K562 (cell line): Measurements from ENCODE around the gene CNTNAP4. TPM values are rescaled to one million over a fixed set of nuclear protein-coding genes. Genes with fewer than 3 reads are reported as not detected.

Experiments used
- ATAC-seq: fragments of 200-7000 bp; cut with Tn5 transposase; 3 replicates; pipeline ENCODE4 v1.9.1; 2020; ENCODE audit warnings: moderate library complexity
- BruUV-seq: library from RNA; stranded (reverse); fragments of 400-500 nt; replicated peaks from 2 replicates; lab custom pipeline; 2021; lab: Mats Ljungman, UMichigan
- CTCF ChIA-PET: fragments of 300-600 bp; formaldehyde crosslinking; extraction: SDS; loops from one replicate; lab custom pipeline; 2021; ENCODE audit warnings: low intra/inter-chr PET ratio; lab: Yijun Ruan, JAX
- POLR2A ChIA-PET: fragments of 300-600, 350-650 bp; sonication (Branson Sonifier 250); formaldehyde crosslinking; extraction: SDS; loops from one replicate; lab custom pipeline; 2021; ENCODE audit warnings: antibody characterized with exemption, inconsistent platforms; lab: Yijun Ruan, JAX
- DNase-seq, 4 experiments: peaks; one replicate each; pipeline versions ENCODE4 v3.0.0 to v3.0.0-alpha.2; 2011 to 2018; ENCODE audit warnings: low spot score in 3 of 4, mixed read lengths in 3 of 4; ENCODE audit errors: extremely low read depth in 1 of 4
- FAIRE-seq: peaks from 2 replicates; lab custom pipeline; 2011; peaks lifted over from hg19 to GRCh38; lab: Jason Lieb, UNC
- H2AFZ ChIP-seq: 2 replicates; pipeline ENCODE4 v1.6.0; 2011; ENCODE audit warnings: low read depth, low read length, control low read depth, inconsistent platforms
- H3K27ac ChIP-seq: fragments of 200-600 bp; 3 replicates; pipeline ENCODE4 v1.8.0; 2011; ENCODE audit warnings: low read depth, mild to moderate bottlenecking, control low read depth, inconsistent platforms, low read length, moderate library complexity, mixed read lengths; ENCODE audit errors: extremely low read depth
- H3K27me3 ChIP-seq, 2 experiments: fragments of 300-600 bp in 1 of 2; 2 replicates in 1 of 2; 3 replicates in 1 of 2; pipeline versions ENCODE4 v1.6.0 to v1.8.0; 2011; ENCODE audit warnings: inconsistent platforms in 2 of 2, low read length in 2 of 2, mild to moderate bottlenecking in 1 of 2, mixed read lengths in 1 of 2, moderate library complexity in 1 of 2; ENCODE audit not compliant: control insufficient read depth in 2 of 2, insufficient read depth in 2 of 2
- H3K36me3 ChIP-seq: fragments of 300-600 bp; 3 replicates; pipeline ENCODE4 v1.8.0; 2011; ENCODE audit warnings: mild to moderate bottlenecking, low read length, inconsistent platforms; ENCODE audit not compliant: control insufficient read depth, insufficient read depth
- H3K4me1 ChIP-seq, 2 experiments: fragments of 200-600 bp in 1 of 2; replicated peaks in 1 of 2; 2 replicates in 1 of 2; 3 replicates in 1 of 2; pipeline versions ENCODE4 v1.5.1 to v1.8.0; 2011; ENCODE audit warnings: inconsistent platforms in 2 of 2, low read length in 2 of 2, mild to moderate bottlenecking in 1 of 2, mixed read lengths in 1 of 2, moderate library complexity in 1 of 2; ENCODE audit not compliant: control insufficient read depth in 2 of 2, insufficient read depth in 2 of 2
- H3K4me2 ChIP-seq: 2 replicates; pipeline ENCODE4 v1.6.1; 2011; ENCODE audit warnings: low read length, control low read depth, inconsistent platforms, mixed read lengths; ENCODE audit not compliant: insufficient read depth
- H3K4me3 ChIP-seq: fragments of 200-600 bp; sonication (generic), shearing (Covaris generic); 2 replicates; pipeline ENCODE4 v1.5.1; 2016; ENCODE audit warnings: control low read depth, inconsistent platforms
- H3K79me2 ChIP-seq: fragments of 200-600 bp; 3 replicates; pipeline ENCODE4 v1.8.0; 2011; ENCODE audit warnings: low read length, inconsistent platforms; ENCODE audit not compliant: control insufficient read depth, insufficient read depth
- H3K9ac ChIP-seq, 2 experiments: 2 replicates each; pipeline versions ENCODE4 v1.6.0 to v1.6.1; 2011; ENCODE audit warnings: low read depth in 2 of 2, low read length in 2 of 2, control low read depth in 1 of 2, inconsistent platforms in 1 of 2, mild to moderate bottlenecking in 1 of 2, mixed read lengths in 1 of 2; ENCODE audit not compliant: insufficient read depth in 1 of 2
- H3K9me1 ChIP-seq: one replicate; pipeline ENCODE4 v1.6.0; 2011; ENCODE audit warnings: inconsistent platforms, mild to moderate bottlenecking, low read length, moderate library complexity; ENCODE audit not compliant: control insufficient read depth, insufficient read depth
- H3K9me3 ChIP-seq: replicated peaks from 2 replicates; pipeline ENCODE4 v1.5.1; 2011; ENCODE audit warnings: low read depth, low read length, inconsistent platforms; ENCODE audit not compliant: control insufficient read depth, insufficient read depth
- H4K20me1 ChIP-seq: replicated peaks from 2 replicates; pipeline ENCODE4 v1.6.1; 2011; ENCODE audit warnings: low read length, inconsistent platforms, mixed read lengths; ENCODE audit not compliant: control insufficient read depth, insufficient read depth
- GATAD2A ChIP-seq: fragments of 450-650 bp; IDR thresholded peaks from 2 replicates; pipeline ENCODE4 v1.6.1; 2017
- POLR2H ChIP-seq: IDR thresholded peaks from 2 replicates; pipeline ENCODE4 v1.6.1; 2016; ENCODE audit warnings: missing genetic modification characterization, low read depth, mild to moderate bottlenecking, control low read depth, missing compliant biosample characterization, moderate library complexity
- TCFL5 ChIP-seq: fragments of 250-450 bp; sonication (Bioruptor Pico); conservative IDR thresholded peaks from 2 replicates; pipeline ENCODE4 v1.6.1; 2021; ENCODE audit warnings: mild to moderate bottlenecking, moderate library complexity, matching md5 sums
- ZBED1 ChIP-seq: IDR thresholded peaks from 2 replicates; pipeline ENCODE4 v1.6.1; 2014
- ZNF24 ChIP-seq: fragments of 450-650 bp; IDR thresholded peaks from 2 replicates; pipeline ENCODE4 v1.6.1; 2016
- ZNF609 ChIP-seq: sonication (generic); formaldehyde crosslinking; IDR thresholded peaks from 2 replicates; pipeline ENCODE4 v1.8.1; 2023; ENCODE audit warnings: missing genetic modification reagents, mild to moderate bottlenecking, borderline replicate concordance
- WGBS: fragments of 100-300 bp; shearing (Covaris generic); methylation state at CpG from one replicate; pipeline ENCODE4 v1.1.6; 2016; ENCODE audit warnings: low coverage, mixed read lengths; ENCODE audit not compliant: insufficient coverage; ENCODE audit errors: missing lambda C conversion rate; 5-methylcytosine and 5-hydroxymethylcytosine counted together
- in situ Hi-C: fragments of 300-500 bp; cut with MboI; formaldehyde crosslinking; loops from 4 replicates; pipeline ENCODE4 v1.15.0; 2018; ENCODE audit warnings: inconsistent platforms, mixed read lengths
- intact Hi-C: fragments of 100-400 bp; cut with micrococcal nuclease; formaldehyde crosslinking; loops from 2 replicates; pipeline ENCODE4 v1.14.2; 2022
- polyA plus RNA-seq, 8 experiments: library from polyadenylated mRNA; depleted of rRNA in 4 of 8; stranded (reverse) in 5 of 8; unstranded in 3 of 8; fragments of >200 nt; fragmentation: Nextera tagmentation in 2 of 8; fragmentation: Illumina TruSeq in 1 of 8; extraction: Ambion mirVana in 2 of 8; extraction: Trizol in 1 of 8; gene quantifications; 2 replicates each; pipeline versions ENCODE4 v1.2.1 to v1.2.3, GENCODE V29; 2011 to 2014; ENCODE audit warnings: inconsistent platforms in 1 of 8, missing spikeins in 1 of 8
- total RNA-seq, 7 experiments: library from RNA; depleted of rRNA in 6 of 7; stranded (reverse); fragments of >200 nt in 6 of 7; fragmentation: Illumina TruSeq in 2 of 7; extraction: Trizol in 2 of 7; gene quantifications; 2 replicates each; pipeline versions ENCODE4 v1.2.1 to v1.2.3, GENCODE V29; 2011 to 2021; ENCODE audit warnings: low replicate concordance in 1 of 7

Gene CNTNAP4
- total and polyA plus RNA-seq, 9 of the 15 experiments (the other 6 are each of a cell fraction or from before 2014, with no cell fraction given): not detected

GRCh38 chr16:76336112-76336511 is 58.9 kb downstream of the CNTNAP4 start:
- H3K9ac ChIP-seq: no peak overlapping the region
- H3K4me2 ChIP-seq: no peak overlapping the region
- DNase-seq: no peak
- ATAC-seq: no peak
- H3K9me3 ChIP-seq: no peaks in the 10 kb centered on the region
- intact Hi-C loops: no loop called here
- no peaks in the 10 kb centered on the region for H3K4me1 ChIP-seq
- no peak overlapping the region for H3K4me3 ChIP-seq
- WGBS: 0% methylated on average over 1 of the region's 1 CpG
- no peak for TF ChIP-seq TCFL5 (CRISPR knock-in tag)
- TF ChIP-seq POLR2H (tag): no peak
- no peak for TF ChIP-seq GATAD2A
- TF ChIP-seq ZBED1: no peak
- TF ChIP-seq ZNF609 (CRISPR knock-in tag): no peak
- TF ChIP-seq ZNF24: no peak
- ChIA-PET CTCF (no interaction called here), POLR2A (no interaction called here)
- H3K27me3 ChIP-seq: no peaks in the 10 kb centered on the region
- H3K36me3 ChIP-seq: no peaks in the 10 kb centered on the region
- FAIRE-seq: no peak
- no peaks in the 10 kb centered on the region for H3K9me1 ChIP-seq
- no peak overlapping the region for H3K27ac ChIP-seq
- H3K79me2 ChIP-seq: no peaks in the 10 kb centered on the region
- no peak overlapping the region for H2AFZ ChIP-seq
- in situ Hi-C loops: no loop called here
- no TSS peak for BruUV-seq
- H4K20me1 ChIP-seq: no peaks in the 10 kb centered on the region
